HepG2 (cell line): Measurements from ENCODE around the gene WNT7B. TPM values are rescaled to one million over a fixed set of nuclear protein-coding genes. Genes with fewer than 3 reads are reported as not detected.

Source experiments
- ATAC-seq: fragments of 200-7000 bp; cut with Tn5 transposase; 3 replicates; pipeline ENCODE4 v1.9.1; 2020; ENCODE audit warnings: mild to moderate bottlenecking, moderate library complexity
- BruUV-seq: library from RNA; stranded (reverse); fragments of 400-500 nt; replicated peaks from 2 replicates; lab custom pipeline; 2021; lab: Mats Ljungman, UMichigan
- CTCF ChIA-PET: fragments of 300-600 bp; formaldehyde crosslinking; extraction: SDS; loops from one replicate; lab custom pipeline; 2021; ENCODE audit warnings: low total read pairs, inconsistent platforms, low intra/inter-chr PET ratio; lab: Yijun Ruan, JAX
- POLR2A ChIA-PET: fragments of 350-600 bp; sonication (Branson Sonifier 250); formaldehyde crosslinking; loops from one replicate; lab custom pipeline; 2020; ENCODE audit warnings: antibody characterized with exemption, inconsistent platforms; lab: Yijun Ruan, JAX
- DNase-seq: peaks from one replicate; pipeline ENCODE4 v3.0.0-alpha.2; 2015; ENCODE audit warnings: low spot score
- FAIRE-seq: peaks from 3 replicates; lab custom pipeline; 2011; peaks lifted over from hg19 to GRCh38; lab: Jason Lieb, UNC
- H2AFZ ChIP-seq: one replicate; pipeline ENCODE4 v1.6.1; 2011; ENCODE audit warnings: low read length, inconsistent platforms
- H3K27ac ChIP-seq: fragments of 300-600 bp; 3 replicates; pipeline ENCODE4 v1.8.0; 2011; ENCODE audit warnings: mixed run types, mild to moderate bottlenecking, mixed read lengths, low read length, inconsistent platforms; ENCODE audit not compliant: insufficient read depth; ENCODE audit errors: extremely low read length
- H3K27me3 ChIP-seq, 2 experiments: fragments of 200-600 bp in 1 of 2; 2 replicates in 1 of 2; 3 replicates in 1 of 2; pipeline versions ENCODE4 v1.6.0 to v1.8.0; 2011; ENCODE audit warnings: low read length in 2 of 2, mild to moderate bottlenecking in 2 of 2, moderate library complexity in 2 of 2, inconsistent platforms in 1 of 2; ENCODE audit not compliant: insufficient read depth in 2 of 2, control insufficient read depth in 1 of 2
- H3K36me3 ChIP-seq, 2 experiments: fragments of 200-600 bp in 1 of 2; replicated peaks in 1 of 2; 2 replicates in 1 of 2; 3 replicates in 1 of 2; pipeline versions ENCODE4 v1.5.1 to v1.8.0; 2011; ENCODE audit warnings: low read length in 2 of 2, inconsistent platforms in 1 of 2; ENCODE audit not compliant: insufficient read depth in 2 of 2, control insufficient read depth in 1 of 2
- H3K4me1 ChIP-seq: 2 replicates; pipeline ENCODE4 v1.5.1; 2012; ENCODE audit warnings: low read length, inconsistent platforms; ENCODE audit not compliant: insufficient read depth
- H3K4me2 ChIP-seq: 2 replicates; pipeline ENCODE4 v1.6.0; 2011; ENCODE audit warnings: low read depth, low read length, inconsistent platforms
- H3K4me3 ChIP-seq, 3 experiments: fragments of 200-600 bp in 1 of 3; sonication (generic), shearing (Covaris generic) in 1 of 3; replicated peaks in 1 of 3; 2 replicates each; pipeline ENCODE4 v1.5.1; 2011 to 2016; ENCODE audit warnings: low read length in 3 of 3, inconsistent platforms in 2 of 3, low read depth in 2 of 3, mild to moderate bottlenecking in 2 of 3, control low read depth in 1 of 3, mixed read lengths in 1 of 3; ENCODE audit not compliant: insufficient read depth in 1 of 3
- H3K79me2 ChIP-seq: one replicate; pipeline ENCODE4 v1.6.1; 2011; ENCODE audit warnings: low read length, inconsistent platforms; ENCODE audit not compliant: insufficient read depth
- H3K9ac ChIP-seq: 2 replicates; pipeline ENCODE4 v1.6.0; 2011; ENCODE audit warnings: mild to moderate bottlenecking, low read depth, low read length, inconsistent platforms; ENCODE audit not compliant: insufficient read depth
- H3K9me3 ChIP-seq: 2 replicates; pipeline ENCODE4 v1.5.1; 2012; ENCODE audit warnings: mild to moderate bottlenecking, low read length
- H4K20me1 ChIP-seq: 2 replicates; pipeline ENCODE4 v1.6.0; 2011; ENCODE audit warnings: inconsistent platforms, mild to moderate bottlenecking, low read length, moderate library complexity; ENCODE audit not compliant: insufficient read depth
- ARID5B ChIP-seq: IDR thresholded peaks from 2 replicates; pipeline ENCODE4 v1.4.0; 2020; ENCODE audit warnings: mild to moderate bottlenecking, missing genetic modification reagents
- EP300 ChIP-seq, 3 experiments: sonication (generic) in 1 of 3; formaldehyde crosslinking in 1 of 3; IDR thresholded peaks; 2 replicates each; pipeline versions ENCODE4 v1.5.1 to v1.6.1; 2011 to 2020; ENCODE audit warnings: low read depth in 2 of 3, low read length in 2 of 3, borderline replicate concordance in 1 of 3, improper control_type of control experiment in 1 of 3, mild to moderate bottlenecking in 1 of 3, missing genetic modification reagents in 1 of 3, moderate library complexity in 1 of 3
- FOXC1 ChIP-seq: sonication (generic); formaldehyde crosslinking; IDR thresholded peaks from 2 replicates; pipeline ENCODE4 v1.8.0; 2022; ENCODE audit warnings: mild to moderate bottlenecking, missing genetic modification reagents, borderline replicate concordance
- KDM5A ChIP-seq: fragments of 200-600 bp; sonication (generic); IDR thresholded peaks from 2 replicates; pipeline ENCODE4 v1.7.0; 2018; ENCODE audit warnings: antibody characterized with exemption, mild to moderate bottlenecking, low read length, borderline replicate concordance
- REL ChIP-seq: sonication (generic); formaldehyde crosslinking; conservative IDR thresholded peaks from 2 replicates; pipeline ENCODE4 v1.8.0; 2022; ENCODE audit warnings: mild to moderate bottlenecking, missing genetic modification reagents, moderate library complexity
- TCF7 ChIP-seq: sonication (generic); IDR thresholded peaks from 2 replicates; pipeline ENCODE4 v1.6.1; 2016; ENCODE audit warnings: antibody characterized with exemption, low read depth
- ZNF382 ChIP-seq: sonication (generic); formaldehyde crosslinking; IDR thresholded peaks from 2 replicates; pipeline ENCODE4 v1.5.0; 2020; ENCODE audit warnings: missing genetic modification reagents, mild to moderate bottlenecking, borderline replicate concordance
- WGBS: methylation state at CpG from one replicate; pipeline ENCODE4 v1.1.6; 2017; ENCODE audit warnings: low lambda C conversion rate; 5-methylcytosine and 5-hydroxymethylcytosine counted together
- in situ Hi-C: cut with HindIII; loops from 2 replicates; pipeline ENCODE4 v1.10.0; 2017; ENCODE audit warnings: low pct_unique_long_range_greater_than_20kb; ENCODE audit not compliant: extremely low pct_ligation_motif_present
- intact Hi-C: fragments of 100-400 bp; cut with micrococcal nuclease; formaldehyde crosslinking; loops from one replicate; pipeline ENCODE4 v1.10.0; 2022; ENCODE audit not compliant: unreplicated experiment
- polyA plus RNA-seq, 8 experiments: library from polyadenylated mRNA; depleted of rRNA in 3 of 8; stranded (reverse) in 7 of 8; unstranded in 1 of 8; fragments of >200 nt; fragmentation: Illumina TruSeq in 4 of 8; extraction: Trizol in 4 of 8; gene quantifications; 2 replicates each; pipeline versions ENCODE4 v1.2.1 to v1.2.3, GENCODE V29; 2011 to 2016; ENCODE audit warnings: low read depth in 4 of 8, missing spikeins in 1 of 8, mixed read lengths in 1 of 8; ENCODE audit not compliant: insufficient read depth in 1 of 8
- total RNA-seq, 5 experiments: library from RNA; depleted of rRNA; stranded (reverse); fragments of >200 nt; fragmentation: Illumina TruSeq; extraction: Trizol; gene quantifications; 2 replicates each; pipeline ENCODE4 v1.2.3, GENCODE V29; 2016; ENCODE audit warnings: low read depth in 1 of 5

Gene WNT7B
- total and polyA plus RNA-seq, 2 of the 13 experiments (the other 11 are each of a cell fraction or from before 2014, with no cell fraction given) = 0.09 TPM; not detected in 1

GRCh38 chr22:45987136-45987861 lies 10.3 kb upstream of the WNT7B start:
- H3K79me2 ChIP-seq = no peaks in the 10 kb centered on the region
- no peak overlapping the region for H3K9ac ChIP-seq
- CTCF ChIA-PET = no interaction called here
- no peak overlapping the region for H3K27ac ChIP-seq
- DNase-seq (no peak), FAIRE-seq (no peak), ATAC-seq (no peak; the same call in 2 of the 3 replicates)
- in situ Hi-C loops (no loop called here), intact Hi-C loops (no loop called here)
- POLR2A ChIA-PET = interaction anchor here (1.3 kb wide), 1 partner anchor 9 kb away, joined by 3 read pairs; no protein-coding TSS in a partner anchor
- 0% methylated on average over 1 of the region's 7 CpGs for WGBS
- H3K27me3 ChIP-seq = peaks cover 8 to 51% of the 10 kb centered on the region in 2 experiments; a peak in 4 of 5 replicates
- H3K4me1 ChIP-seq = no peaks in the 10 kb centered on the region
- TF ChIP-seq REL (no peak), ZNF382 (CRISPR knock-in tag) (no peak), FOXC1 (CRISPR knock-in tag) (no peak), EP300 (IDR thresholded peaks at IDR 0.05; ENCODE audit: low read depth in 2 of 2, low read length in 2 of 2) (no peak), EP300 (CRISPR knock-in tag; IDR thresholded peaks at IDR 0.05; ENCODE audit: borderline replicate concordance) (no peak), KDM5A (no peak), TCF7 (no peak), ARID5B (no peak)
- no peaks in the 10 kb centered on the region for H3K9me3 ChIP-seq
- H3K4me2 ChIP-seq = no peak overlapping the region
- no peak overlapping the region for H2AFZ ChIP-seq
- no peaks in the 10 kb centered on the region for H3K36me3 ChIP-seq
- no TSS peak for BruUV-seq
- no peaks in the 10 kb centered on the region for H4K20me1 ChIP-seq
- no peak overlapping the region for H3K4me3 ChIP-seq
